Left ventricle myocardium superior (tissue), 1 donor: Measurements from ENCODE around the gene CROT. TPM values are rescaled to one million over a fixed set of nuclear protein-coding genes. Genes with fewer than 3 reads are reported as not detected.

Source experiments
- ATAC-seq: fragments of 200-7000 bp; cut with Tn5 transposase; one replicate; pipeline ENCODE4 v1.9.1; 2020; ENCODE audit warnings: mild to moderate bottlenecking, moderate library complexity
- DNase-seq: peaks from one replicate; pipeline ENCODE4 v3.0.0-alpha.2; 2020
- intact Hi-C: fragments of 100-400 bp; cut with micrococcal nuclease; formaldehyde crosslinking; loops from one replicate; pipeline ENCODE4 v1.11.0; 2022
- total RNA-seq: library from RNA; stranded (reverse); fragmentation: NEBNext Ultra II Directional; extraction: Animal tissue kit (Norgen Biotek cat#: 25700); gene quantifications from one replicate; pipeline ENCODE4 v1.2.1, GENCODE V29; 2021
- donor health status: DM: no; HTN: yes; CAD: no; lungs with severe emphysema.

CROT gene
- total RNA-seq, 1 donor from 2014 or later: 8.8 TPM

DNA sequence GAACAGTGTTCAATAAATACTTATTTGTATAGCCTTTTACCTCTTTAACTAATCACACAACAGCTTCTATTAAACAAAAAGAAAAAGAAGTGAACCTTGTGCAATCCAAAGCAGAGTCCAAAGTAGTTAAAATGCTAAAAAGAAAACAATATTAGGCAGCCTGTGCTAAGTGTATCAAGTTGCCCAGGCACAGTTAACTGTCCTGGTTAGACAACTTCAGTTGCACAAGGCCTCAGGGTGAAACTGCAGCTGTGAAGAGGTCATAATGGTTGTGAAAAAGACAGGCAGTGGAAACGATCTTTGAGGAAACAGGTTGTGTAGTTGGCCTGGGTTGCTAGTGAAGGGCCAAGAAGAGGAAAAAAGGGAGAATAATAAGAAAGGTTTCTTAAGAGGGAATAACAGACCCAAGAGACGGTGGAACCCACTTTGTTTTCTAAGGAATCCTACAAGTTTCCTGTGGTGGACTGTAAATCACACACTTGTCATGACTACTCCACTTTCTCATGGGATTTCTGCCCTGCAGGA lies 6.0 kb upstream of the CROT start:
- DNase-seq (no peak), ATAC-seq (no peak)
- intact Hi-C loops: no loop called here

DNA sequence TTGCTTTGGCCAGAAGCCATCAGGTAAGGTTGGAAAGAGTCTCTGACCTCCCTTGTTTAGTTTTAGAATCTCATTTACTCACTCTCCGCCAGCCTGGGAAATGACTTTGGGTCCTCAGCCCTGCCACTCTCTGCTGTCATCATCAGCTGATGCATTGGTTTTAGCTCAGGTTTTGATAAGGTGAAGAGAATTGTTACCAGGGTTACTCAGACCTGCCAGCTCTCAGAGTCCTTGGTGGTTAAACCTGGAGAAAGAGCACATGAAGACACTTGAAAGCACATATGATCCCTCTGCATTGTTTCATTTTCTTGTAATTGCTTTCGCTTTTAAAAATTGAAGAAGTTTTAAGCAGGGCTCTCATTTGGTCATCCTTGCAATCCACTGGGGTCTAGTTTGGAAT lies 4.0 kb upstream of the CROT start:
- intact Hi-C loops: no loop called here
- ATAC-seq (no peak), DNase-seq (no peak)

DNA sequence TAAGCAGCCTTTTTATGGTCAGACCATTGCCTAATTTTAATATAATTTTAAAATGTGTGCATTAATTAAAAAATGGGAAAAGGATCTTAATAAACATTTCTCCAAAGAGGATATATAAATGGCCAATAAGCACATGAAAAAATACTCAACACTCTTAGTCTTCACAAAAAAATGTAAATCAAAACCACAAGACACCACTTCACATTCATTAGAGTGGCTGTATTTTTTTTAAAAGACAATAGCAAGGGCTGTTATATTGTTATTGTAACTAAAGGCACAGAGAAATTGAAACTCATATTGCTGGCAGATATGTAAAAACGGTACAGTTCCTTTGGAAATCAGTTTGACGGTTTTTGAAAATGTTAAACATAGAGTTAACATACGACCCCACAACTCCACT lies 3.2 kb upstream of the CROT start:
- ATAC-seq: no peak
- intact Hi-C loops: no loop called here
- DNase-seq: no peak

DNA sequence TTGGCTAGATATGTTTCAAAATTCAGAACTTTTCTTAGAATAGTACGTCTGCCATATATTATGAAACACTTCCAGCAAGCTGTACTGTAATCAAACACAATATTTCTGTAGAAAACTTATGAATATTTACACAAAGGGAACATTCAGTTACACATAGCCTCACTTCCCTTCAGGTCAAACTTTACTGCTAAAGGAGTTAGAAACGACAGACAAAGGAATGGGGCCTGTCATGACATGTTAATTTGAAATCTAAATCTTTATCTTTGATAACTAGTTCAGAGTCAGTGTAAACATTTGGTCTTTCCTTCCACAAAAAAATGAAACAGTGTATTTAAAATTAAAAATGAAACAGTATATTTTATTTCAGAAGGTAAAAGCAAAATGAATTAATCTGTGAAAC lies 1.0 kb upstream of the CROT start:
- ATAC-seq (no peak), DNase-seq (no peak)
- intact Hi-C loops: no loop called here

DNA sequence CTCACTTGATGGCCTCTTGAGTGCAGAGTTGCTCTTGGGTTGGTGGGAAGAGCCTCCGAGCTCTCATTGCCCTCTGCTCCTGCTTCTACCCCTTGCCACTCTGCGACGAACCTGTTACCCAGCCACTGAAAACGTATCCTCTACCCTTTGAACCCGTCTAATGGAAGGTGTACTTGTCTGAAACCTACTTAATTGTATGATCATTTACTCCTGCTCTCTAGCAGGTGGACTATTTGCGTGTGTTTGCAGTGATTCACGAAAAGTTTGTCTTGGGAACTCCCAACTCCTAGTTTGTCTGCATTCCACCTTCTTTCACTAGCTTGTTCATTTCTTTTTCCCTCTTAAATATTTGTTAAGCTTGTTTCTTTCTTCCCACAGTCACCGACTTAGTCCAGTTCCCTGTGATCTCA lies 503 bp downstream of the CROT start:
- ATAC-seq (peak; percentile 28), DNase-seq (no peak)
- intact Hi-C loops: no loop called here

DNA sequence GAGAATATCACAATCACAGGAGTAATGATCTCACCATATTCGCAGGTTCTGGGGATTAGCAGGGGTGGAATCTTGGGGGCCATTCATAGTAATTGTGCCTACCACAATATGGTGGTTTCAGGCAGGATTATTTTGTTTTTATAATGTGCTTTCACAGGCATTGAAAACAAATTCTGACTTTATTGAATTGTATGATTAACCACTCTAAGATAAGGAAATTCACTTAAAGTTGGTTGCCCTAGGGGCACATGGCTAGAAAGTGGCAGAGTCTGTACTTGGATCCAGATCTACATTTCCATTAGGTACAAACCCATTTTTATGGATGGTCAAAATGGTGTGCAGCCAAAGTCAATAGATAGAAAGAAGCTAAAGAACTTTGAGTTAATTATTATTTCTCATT lies 1.7 kb downstream of the CROT start:
- ATAC-seq: no peak
- intact Hi-C loops: no loop called here
- no peak for DNase-seq

DNA sequence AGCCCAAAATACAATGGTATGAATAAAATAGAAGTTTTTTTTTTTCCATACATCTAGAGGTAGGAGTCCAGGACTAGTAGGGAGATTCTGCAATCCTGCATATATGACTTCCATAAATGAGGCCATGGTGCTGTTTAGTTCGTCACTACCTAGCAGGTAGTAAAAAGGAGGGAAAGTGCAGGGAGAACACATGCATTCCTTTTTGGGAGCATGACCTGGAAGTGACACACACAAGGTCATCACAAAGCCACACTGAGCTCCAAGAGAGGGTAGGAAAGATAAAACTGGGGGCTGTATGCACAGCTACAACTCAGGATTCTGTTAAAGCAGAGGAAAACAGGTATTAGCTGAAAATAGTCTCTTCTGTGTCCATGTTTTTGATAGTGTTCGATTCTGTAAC lies 2.2 kb downstream of the CROT start:
- ATAC-seq: no peak
- no peak for DNase-seq
- intact Hi-C loops: no loop called here

DNA sequence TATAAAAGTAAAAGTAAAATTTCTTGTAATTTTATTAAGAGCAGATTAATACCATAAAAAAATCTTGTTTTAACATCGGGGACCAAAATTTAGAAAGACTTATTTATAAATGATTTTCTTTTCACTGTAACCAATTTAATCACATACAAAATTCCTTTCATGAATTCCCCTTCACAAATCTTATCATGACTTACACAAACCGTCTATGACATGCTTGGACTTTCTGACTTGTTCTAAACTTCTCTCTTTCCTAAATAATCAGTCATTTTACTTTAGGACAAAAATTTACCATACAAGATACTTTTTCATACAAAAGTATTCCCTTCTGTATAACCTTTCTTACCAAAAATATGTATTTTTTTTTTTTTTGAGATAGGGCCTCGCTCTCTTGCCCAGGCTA lies 9.3 kb downstream of the CROT start:
- ATAC-seq (no peak), DNase-seq (no peak)
- intact Hi-C loops: no loop called here

DNA sequence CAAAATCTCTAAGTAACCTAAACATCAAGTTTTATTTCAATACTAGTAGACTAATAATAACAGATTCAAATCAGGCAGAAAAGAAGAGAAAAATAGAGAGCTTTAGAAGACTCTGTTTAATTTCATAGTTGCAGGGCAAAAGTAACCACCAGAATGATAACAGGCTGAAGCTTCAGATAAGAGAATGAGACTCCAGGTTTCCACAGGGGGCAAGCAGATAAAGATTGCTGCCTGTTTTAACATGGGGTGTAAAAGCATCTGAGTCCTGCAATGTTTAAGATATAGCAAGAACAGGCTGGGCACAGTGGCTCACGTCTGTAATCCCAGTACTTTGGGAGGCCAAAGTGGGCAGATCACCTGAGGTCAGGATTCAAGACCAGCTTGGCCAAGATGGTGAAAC lies 11.0 kb downstream of the CROT start:
- ATAC-seq: no peak
- DNase-seq: no peak
- intact Hi-C loops: no loop called here

DNA sequence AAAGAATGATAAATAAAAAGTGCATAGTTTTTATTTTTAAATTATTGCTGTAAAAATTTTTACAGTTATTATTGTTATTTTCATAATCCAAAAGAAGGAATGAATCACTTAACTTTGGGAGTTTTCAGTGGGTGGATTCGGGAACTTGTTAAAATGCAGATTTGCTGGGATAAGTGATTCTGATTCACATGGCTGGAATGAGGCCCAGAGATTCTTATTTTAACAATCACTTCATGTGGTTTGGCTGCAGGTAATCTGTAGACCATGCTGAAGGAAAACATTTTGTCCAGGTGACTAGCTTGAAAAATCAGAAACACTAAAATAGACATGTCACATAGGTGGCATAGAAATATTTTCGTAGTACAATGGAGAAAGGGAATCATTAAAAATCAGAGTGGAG lies 13.9 kb downstream of the CROT start:
- DNase-seq: no peak
- intact Hi-C loops: no loop called here
- no peak for ATAC-seq

DNA sequence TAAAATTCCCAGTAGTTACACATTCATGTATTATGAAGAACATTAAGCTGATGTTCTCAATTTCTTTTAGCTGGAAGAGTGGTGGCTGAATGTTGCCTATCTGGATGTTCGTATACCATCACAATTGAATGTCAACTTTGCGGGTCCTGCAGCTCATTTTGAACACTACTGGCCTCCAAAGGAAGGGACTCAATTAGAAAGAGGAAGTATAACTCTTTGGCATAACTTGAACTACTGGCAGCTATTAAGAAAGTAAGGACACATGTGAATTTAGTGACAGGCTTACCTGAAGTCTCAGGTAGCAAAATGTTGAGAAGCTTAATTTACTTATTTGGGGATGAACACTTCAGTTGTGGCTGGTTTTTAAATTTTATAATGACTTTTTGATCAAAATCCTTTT lies 15.9 kb downstream of the CROT start:
- intact Hi-C loops: no loop called here
- DNase-seq (no peak), ATAC-seq (no peak)

DNA sequence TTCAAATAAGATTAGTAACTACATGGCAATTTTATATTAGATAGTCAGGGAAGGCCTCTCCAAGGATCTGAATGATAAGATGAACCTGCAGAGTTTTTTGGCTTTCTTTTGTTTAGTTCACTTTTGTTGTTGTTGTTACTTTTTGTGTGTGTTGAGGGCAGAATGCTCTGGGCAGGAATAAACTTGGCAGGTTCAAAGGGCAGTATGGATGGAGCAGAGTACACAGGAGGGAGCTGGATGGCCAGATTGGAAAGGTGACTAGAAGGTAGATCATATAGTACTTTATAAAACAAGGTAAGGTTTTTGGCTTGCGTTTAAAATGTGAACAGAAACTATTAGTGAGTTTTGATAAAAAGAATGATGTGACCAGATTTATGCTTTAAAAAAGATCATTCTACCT lies 17.9 kb downstream of the CROT start:
- no peak for DNase-seq
- intact Hi-C loops: no loop called here
- ATAC-seq: no peak

DNA sequence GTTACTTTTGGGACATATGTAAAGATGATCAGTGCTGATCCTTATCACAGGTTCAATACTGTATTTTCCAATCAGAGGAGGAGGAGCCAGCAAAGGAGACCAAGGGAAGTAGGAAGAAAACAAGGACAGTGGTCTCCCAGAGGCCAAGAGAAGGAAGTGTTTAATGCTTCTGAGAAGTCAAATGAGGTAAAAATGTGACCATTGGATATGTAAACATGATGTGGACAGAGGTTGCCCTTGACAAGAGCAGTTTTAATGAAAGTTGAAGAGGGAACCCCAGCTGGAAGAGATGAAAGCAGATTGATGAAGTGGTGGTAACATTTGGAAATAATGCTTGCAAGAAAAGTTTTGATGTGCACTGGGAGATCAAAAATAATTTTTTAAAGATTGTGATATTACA lies 18.8 kb downstream of the CROT start:
- intact Hi-C loops: no loop called here
- DNase-seq (no peak), ATAC-seq (no peak)

DNA sequence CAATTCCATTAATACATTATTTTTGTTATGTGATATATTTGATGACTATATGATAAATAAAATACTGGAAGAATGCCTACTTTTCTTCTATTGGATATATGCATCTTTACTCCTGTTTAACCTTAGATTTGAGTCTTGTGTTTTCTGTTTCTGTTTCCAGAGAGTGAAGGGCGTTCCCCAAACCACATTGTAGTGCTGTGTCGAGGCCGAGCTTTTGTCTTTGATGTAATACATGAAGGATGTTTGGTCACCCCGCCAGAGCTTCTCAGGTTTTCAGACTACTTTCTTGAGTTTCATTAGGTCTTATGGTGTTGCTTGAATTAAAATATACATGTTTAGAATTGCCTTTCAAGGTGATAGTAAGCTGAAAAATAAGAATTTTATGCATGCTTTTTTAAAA lies 23.8 kb downstream of the CROT start:
- DNase-seq (no peak), ATAC-seq (no peak)
- intact Hi-C loops: no loop called here

DNA sequence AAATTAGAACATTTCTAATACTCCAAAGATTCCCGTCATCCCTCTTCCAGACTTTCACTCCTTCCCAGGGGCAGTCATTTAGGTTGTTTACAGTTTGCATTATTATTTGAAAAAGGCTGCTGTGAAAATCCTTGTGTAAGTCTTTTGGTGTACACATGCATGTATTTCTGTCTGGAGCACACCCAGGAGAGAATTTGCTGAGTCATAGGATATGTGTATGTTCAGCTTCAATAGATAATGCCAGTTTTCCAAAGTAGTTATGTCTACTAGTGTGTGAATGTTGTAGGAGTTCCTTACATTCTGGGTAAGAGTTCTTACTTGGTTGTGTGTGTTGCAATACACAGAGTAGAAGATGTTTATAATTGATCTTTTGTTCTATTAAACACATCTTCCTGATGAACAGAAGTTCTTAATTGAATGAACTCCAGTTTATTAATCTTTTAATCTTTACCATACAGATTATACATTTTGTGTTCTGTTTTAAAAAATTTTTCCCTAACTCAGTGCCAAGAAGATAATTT lies 25.3 kb downstream of the CROT start:
- ATAC-seq (no peak), DNase-seq (no peak)
- intact Hi-C loops: no loop called here

DNA sequence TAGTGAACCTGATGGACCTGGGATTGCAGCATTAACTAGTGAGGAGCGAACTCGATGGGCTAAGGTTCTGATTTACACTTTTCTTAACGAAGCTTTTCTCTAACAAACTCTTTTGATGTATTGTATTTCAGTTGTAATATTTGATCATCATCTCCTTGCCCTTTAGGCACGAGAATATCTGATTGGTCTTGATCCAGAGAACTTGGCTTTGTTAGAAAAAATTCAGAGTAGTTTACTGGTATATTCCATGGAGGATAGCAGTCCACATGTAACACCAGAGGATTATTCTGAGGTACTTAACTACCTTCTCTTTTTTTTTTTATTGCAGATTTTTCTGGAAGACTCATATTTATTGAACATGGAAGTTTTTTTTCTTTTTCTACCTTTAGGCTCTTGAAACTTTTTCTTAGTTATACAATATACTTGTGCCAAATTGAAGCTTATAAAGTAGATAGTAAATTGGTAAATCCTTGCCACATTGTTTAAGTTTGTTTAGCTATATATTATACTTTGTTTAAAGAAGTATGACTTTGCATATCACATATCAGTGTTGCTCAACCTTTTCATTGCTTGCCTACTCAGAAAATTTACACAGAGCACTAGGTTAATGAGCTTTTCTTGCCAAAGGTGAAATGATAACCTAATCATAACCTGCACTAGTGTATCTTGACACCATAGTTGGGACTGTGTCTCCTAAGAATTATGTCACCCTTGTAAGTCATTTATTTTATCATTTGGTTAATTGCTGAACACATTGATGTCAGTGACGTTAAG lies 30.4 kb downstream of the CROT start:
- no peak for ATAC-seq
- no peak for DNase-seq
- intact Hi-C loops: no loop called here

DNA sequence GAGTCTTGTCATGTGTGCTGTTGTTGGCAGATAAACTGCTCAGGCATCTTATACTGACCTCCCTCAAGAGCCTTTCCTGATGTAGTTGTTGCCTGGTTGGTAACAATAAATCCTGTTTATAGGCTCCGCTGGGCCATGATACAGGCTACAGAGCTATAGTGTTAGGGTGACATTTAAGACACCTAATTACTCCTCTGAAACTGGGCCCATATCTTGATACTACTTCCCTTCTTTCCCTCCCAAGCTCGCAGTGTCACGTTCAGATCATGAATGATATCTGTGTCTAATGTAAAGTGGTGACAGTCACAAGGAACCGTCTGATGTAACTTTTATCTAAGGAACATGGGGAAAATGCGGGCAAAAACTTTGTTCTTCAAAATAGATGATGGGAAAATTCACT lies 35.4 kb downstream of the CROT start:
- intact Hi-C loops: no loop called here
- DNase-seq: no peak
- ATAC-seq: no peak

DNA sequence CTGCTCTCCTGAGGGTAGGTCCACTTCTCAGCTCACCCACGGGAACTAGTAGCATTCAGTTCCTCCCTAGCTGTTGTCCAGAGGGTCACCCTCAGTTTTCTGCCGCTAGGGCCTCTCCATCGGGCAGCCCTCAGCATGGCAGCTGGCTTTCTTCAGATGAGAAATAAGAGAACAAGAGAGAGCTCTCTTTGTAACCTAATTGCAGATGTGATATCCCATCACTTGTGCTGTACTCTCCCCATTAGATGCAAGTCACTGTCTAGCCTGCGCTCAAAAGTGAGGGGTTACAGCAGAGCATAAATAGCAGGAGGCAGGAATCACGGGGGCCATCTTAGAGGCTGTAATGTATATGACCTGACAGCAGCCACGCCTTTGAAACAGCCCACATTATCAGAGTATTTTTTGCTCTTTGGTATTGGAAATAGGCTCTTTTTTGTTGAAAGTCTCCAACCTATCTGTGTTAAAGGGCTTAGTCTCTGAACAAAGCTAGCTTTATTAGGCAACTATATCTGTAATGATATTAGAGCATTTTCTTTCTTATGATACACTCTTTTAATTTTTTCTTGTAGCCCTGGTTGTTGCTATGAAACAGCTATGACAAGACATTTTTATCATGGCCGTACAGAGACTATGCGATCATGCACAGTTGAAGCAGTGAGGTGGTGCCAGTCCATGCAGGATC lies 45.7 kb downstream of the CROT start:
- intact Hi-C loops: no loop called here
- DNase-seq (no peak), ATAC-seq (no peak)

DNA sequence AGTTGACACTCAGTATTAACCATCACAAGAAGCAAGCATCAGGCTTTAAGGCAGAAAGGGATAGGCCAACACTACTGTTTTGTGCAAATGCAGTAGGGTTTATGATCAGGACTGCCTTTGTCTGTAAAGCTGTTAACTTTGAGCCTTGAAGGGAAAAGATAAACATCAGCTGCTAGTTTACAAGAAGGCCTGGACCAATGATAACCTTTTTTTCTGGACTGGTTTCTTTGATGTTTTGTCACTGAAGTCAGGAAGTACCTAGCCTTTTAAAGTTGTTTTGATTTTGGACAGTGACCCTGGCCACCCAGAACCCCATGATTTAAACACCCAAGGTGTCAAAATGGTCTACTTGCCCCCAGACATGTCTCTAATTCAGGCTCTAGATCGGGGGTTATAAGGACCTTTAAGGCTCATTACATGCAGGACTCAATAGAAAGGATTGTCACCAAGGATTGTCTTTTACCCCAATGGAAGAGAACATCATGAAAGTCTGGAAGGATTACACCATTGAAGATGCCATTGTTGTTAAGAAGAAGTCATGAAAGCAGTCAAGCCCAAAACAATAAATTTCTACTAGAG lies 50.1 kb downstream of the CROT start:
- intact Hi-C loops: no loop called here
- ATAC-seq (no peak), DNase-seq (no peak)

DNA sequence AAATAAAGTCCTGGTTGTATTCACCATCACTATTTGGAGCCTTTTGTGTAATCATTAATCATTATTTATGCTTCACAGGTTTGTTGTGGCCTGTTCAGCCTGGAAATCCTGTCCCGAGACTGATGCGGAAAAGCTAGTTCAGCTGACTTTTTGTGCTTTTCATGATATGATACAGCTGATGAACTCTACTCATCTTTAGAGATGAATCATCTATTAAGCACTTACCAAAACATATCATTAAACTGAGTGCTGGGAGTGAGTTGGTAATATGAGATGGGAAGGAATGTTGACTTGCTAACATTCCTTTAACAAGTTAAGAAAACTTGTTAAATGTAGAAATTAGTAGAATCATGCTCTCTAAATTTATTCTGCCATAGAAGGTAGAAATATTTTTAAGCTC lies 53.0 kb downstream of the CROT start:
- no peak for ATAC-seq
- DNase-seq: no peak
- intact Hi-C loops: no loop called here
